HepG2 (cell line): ENCODE measurements around the gene ABHD1. TPM values are rescaled to one million over a fixed set of nuclear protein-coding genes. Genes with fewer than 3 reads are reported as not detected.

ENCODE experiments used
- CBFB ChIP-seq: sonication (generic); formaldehyde crosslinking; IDR thresholded peaks from 2 replicates; pipeline ENCODE4 v1.4.0; 2020; ENCODE audit warnings: missing genetic modification reagents
- CENPX ChIP-seq: sonication (generic); formaldehyde crosslinking; IDR thresholded peaks from 2 replicates; pipeline ENCODE4 v1.9.0; 2021; ENCODE audit warnings: mild to moderate bottlenecking, missing genetic modification reagents, moderate library complexity
- DPF2 ChIP-seq: sonication (generic); formaldehyde crosslinking; IDR thresholded peaks from 2 replicates; pipeline ENCODE4 v1.4.0; 2020; ENCODE audit warnings: mild to moderate bottlenecking, low read depth, missing genetic modification reagents, borderline replicate concordance
- MEIS1 ChIP-seq: sonication (generic); formaldehyde crosslinking; IDR thresholded peaks from 2 replicates; pipeline ENCODE4 v1.9.0; 2021; ENCODE audit warnings: mild to moderate bottlenecking, missing genetic modification reagents, moderate library complexity, borderline replicate concordance
- PHF5A ChIP-seq: IDR thresholded peaks from one replicate; pipeline ENCODE4 v1.6.1; 2018; ENCODE audit warnings: low read depth, missing genetic modification reagents; ENCODE audit not compliant: unreplicated experiment
- POGZ ChIP-seq: sonication (generic); formaldehyde crosslinking; IDR thresholded peaks from 2 replicates; pipeline ENCODE4 v1.4.0; 2020; ENCODE audit warnings: mild to moderate bottlenecking, missing genetic modification reagents
- PPARG ChIP-seq: conservative IDR thresholded peaks from 2 replicates; pipeline ENCODE4 v1.6.1; 2016; ENCODE audit warnings: missing biosample characterization, missing genetic modification reagents
- SIN3A ChIP-seq: IDR thresholded peaks from 2 replicates; pipeline ENCODE4 v1.6.1; 2011; ENCODE audit warnings: low read depth, mild to moderate bottlenecking, control low read depth, low read length, borderline replicate concordance
- SIX1 ChIP-seq: sonication (generic); formaldehyde crosslinking; IDR thresholded peaks from 2 replicates; pipeline ENCODE4 v1.4.0; 2020; ENCODE audit warnings: missing genetic modification reagents, borderline replicate concordance
- SOX6 ChIP-seq, 2 experiments: fragments of 450-650 bp in 1 of 2; sonication (generic) in 1 of 2; formaldehyde crosslinking in 1 of 2; IDR thresholded peaks; 2 replicates each; pipeline versions ENCODE4 v1.4.0 to v1.6.1; 2017 to 2020; ENCODE audit warnings: antibody characterized with exemption in 1 of 2, mild to moderate bottlenecking in 1 of 2, missing genetic modification reagents in 1 of 2
- SSRP1 ChIP-seq: IDR thresholded peaks from 2 replicates; pipeline ENCODE4 v1.6.1; 2016; ENCODE audit warnings: control low read depth
- TCF12 ChIP-seq, 2 experiments: fragments of 450-650 bp in 1 of 2; sonication (generic) in 1 of 2; formaldehyde crosslinking in 1 of 2; IDR thresholded peaks; 2 replicates each; pipeline versions ENCODE4 v1.6.1 to v1.8.0; 2017 to 2022; ENCODE audit warnings: antibody characterized with exemption in 1 of 2, mild to moderate bottlenecking in 1 of 2, missing genetic modification reagents in 1 of 2, moderate library complexity in 1 of 2
- TEAD3 ChIP-seq: optimal IDR thresholded peaks from 2 replicates; pipeline ENCODE3; 2016; ENCODE audit warnings: borderline replicate concordance
- ZNF33B ChIP-seq: sonication (generic); formaldehyde crosslinking; IDR thresholded peaks from 2 replicates; pipeline ENCODE4 v1.5.1; 2020; ENCODE audit warnings: mild to moderate bottlenecking, missing genetic modification reagents
- ZNF619 ChIP-seq: sonication (generic); formaldehyde crosslinking; IDR thresholded peaks from 2 replicates; pipeline ENCODE4 v1.4.0; 2020; ENCODE audit warnings: mild to moderate bottlenecking, missing genetic modification reagents
- ZNF670 ChIP-seq: sonication (generic); formaldehyde crosslinking; IDR thresholded peaks from 2 replicates; pipeline ENCODE4 v1.8.0; 2022; ENCODE audit warnings: mild to moderate bottlenecking, missing genetic modification reagents, borderline replicate concordance
- ZNF772 ChIP-seq: sonication (generic); formaldehyde crosslinking; IDR thresholded peaks from 2 replicates; pipeline ENCODE4 v1.5.0; 2020; ENCODE audit warnings: mild to moderate bottlenecking, missing genetic modification reagents
- polyA plus RNA-seq, 8 experiments: library from polyadenylated mRNA; depleted of rRNA in 3 of 8; stranded (reverse) in 7 of 8; unstranded in 1 of 8; fragments of >200 nt; fragmentation: Illumina TruSeq in 4 of 8; extraction: Trizol in 4 of 8; gene quantifications; 2 replicates each; pipeline versions ENCODE4 v1.2.1 to v1.2.3, GENCODE V29; 2011 to 2016; ENCODE audit warnings: low read depth in 4 of 8, missing spikeins in 1 of 8, mixed read lengths in 1 of 8; ENCODE audit not compliant: insufficient read depth in 1 of 8
- total RNA-seq, 5 experiments: library from RNA; depleted of rRNA; stranded (reverse); fragments of >200 nt; fragmentation: Illumina TruSeq; extraction: Trizol; gene quantifications; 2 replicates each; pipeline ENCODE4 v1.2.3, GENCODE V29; 2016; ENCODE audit warnings: low read depth in 1 of 5
- TF ChIP-seq, protein P1 (sequence below), 2 experiments: sonication (generic) in 1 of 2; formaldehyde crosslinking in 1 of 2; IDR thresholded peaks; 2 replicates each; pipeline versions ENCODE4 v1.6.1 to v1.9.0; 2014 to 2022; ENCODE audit warnings: antibody characterized with exemption in 1 of 2, borderline replicate concordance in 1 of 2, inconsistent platforms in 1 of 2, low read depth in 1 of 2, missing genetic modification reagents in 1 of 2
- TF ChIP-seq, protein P2 (sequence below): IDR thresholded peaks from 2 replicates; pipeline ENCODE4 v1.6.1; 2016

ABHD1 gene
- total and polyA plus RNA-seq, 2 of the 13 experiments (the other 11 are each of a cell fraction or from before 2014, with no cell fraction given), result 0.04 to 0.81 TPM

DNA sequence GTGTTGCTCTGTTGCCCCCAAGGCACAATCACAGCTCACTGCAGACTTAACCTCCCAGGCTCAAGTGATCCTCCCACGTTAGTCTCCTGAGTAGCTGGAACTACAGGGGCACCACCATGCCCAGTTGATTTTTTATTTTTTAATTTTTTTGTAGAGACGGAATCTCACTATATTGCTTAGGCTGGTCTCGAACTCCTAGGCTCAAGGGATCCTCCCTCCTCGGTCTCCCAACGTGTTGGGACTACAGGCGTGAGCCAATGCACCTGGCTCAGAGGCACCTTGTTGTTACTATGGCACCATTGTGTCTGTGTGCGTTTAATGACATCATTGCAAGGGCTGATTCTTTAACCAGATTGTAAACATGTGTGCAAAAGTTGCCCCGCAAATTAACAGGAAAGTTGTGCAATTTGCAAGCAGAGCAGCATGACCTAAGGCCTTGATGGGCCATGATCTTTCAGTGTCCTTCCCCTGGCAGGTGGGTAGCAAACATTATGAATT is 47.8 kb downstream of the ABHD1 start (continued):
- TF ChIP-seq, protein P1, sequence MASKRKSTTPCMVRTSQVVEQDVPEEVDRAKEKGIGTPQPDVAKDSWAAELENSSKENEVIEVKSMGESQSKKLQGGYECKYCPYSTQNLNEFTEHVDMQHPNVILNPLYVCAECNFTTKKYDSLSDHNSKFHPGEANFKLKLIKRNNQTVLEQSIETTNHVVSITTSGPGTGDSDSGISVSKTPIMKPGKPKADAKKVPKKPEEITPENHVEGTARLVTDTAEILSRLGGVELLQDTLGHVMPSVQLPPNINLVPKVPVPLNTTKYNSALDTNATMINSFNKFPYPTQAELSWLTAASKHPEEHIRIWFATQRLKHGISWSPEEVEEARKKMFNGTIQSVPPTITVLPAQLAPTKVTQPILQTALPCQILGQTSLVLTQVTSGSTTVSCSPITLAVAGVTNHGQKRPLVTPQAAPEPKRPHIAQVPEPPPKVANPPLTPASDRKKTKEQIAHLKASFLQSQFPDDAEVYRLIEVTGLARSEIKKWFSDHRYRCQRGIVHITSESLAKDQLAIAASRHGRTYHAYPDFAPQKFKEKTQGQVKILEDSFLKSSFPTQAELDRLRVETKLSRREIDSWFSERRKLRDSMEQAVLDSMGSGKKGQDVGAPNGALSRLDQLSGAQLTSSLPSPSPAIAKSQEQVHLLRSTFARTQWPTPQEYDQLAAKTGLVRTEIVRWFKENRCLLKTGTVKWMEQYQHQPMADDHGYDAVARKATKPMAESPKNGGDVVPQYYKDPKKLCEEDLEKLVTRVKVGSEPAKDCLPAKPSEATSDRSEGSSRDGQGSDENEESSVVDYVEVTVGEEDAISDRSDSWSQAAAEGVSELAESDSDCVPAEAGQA (IDR thresholded peaks at IDR 0.05; ENCODE audit: low read depth), result peak; percentile 86
- TF ChIP-seq, protein P1 (CRISPR knock-in tag; IDR thresholded peaks at IDR 0.05; ENCODE audit: borderline replicate concordance), result no peak
- TF ChIP-seq ZNF772 (no peak; the same call in 1 of the 2 replicates), SIX1 (CRISPR knock-in tag) (peak; percentile 32; the same call in 1 of the 2 replicates), MEIS1 (0 out of 2 replicates have a peak, but pooled peaks have one; percentile 24), ZNF670 (CRISPR knock-in tag) (peak; percentile 97), SSRP1 (CRISPR knock-in tag) (peak; percentile 82), ZNF33B (CRISPR knock-in tag) (no peak), ZNF619 (CRISPR knock-in tag) (no peak), PHF5A (CRISPR knock-in tag) (peak; percentile 91), SIN3A (peak; percentile 55; the same call in 1 of the 2 replicates), CBFB (CRISPR knock-in tag) (peak; percentile 56; the same call in 1 of the 2 replicates), POGZ (peak; percentile 91), PPARG (CRISPR knock-in tag) (peak; percentile 90), SOX6 (IDR thresholded peaks at IDR 0.05) (no peak), SOX6 (CRISPR knock-in tag; IDR thresholded peaks at IDR 0.05) (peak; percentile 99), TEAD3 (CRISPR knock-in tag) (peak; percentile 86), CENPX (CRISPR knock-in tag) (no peak), TCF12 (IDR thresholded peaks at IDR 0.05) (no peak), TCF12 (CRISPR knock-in tag; IDR thresholded peaks at IDR 0.05) (peak; percentile 96), DPF2 (peak; percentile 74)
- TF ChIP-seq, protein P2, sequence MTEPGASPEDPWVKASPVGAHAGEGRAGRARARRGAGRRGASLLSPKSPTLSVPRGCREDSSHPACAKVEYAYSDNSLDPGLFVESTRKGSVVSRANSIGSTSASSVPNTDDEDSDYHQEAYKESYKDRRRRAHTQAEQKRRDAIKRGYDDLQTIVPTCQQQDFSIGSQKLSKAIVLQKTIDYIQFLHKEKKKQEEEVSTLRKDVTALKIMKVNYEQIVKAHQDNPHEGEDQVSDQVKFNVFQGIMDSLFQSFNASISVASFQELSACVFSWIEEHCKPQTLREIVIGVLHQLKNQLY (CRISPR knock-in tag), result peak; percentile 93
